Islet precursor cell (in vitro differentiated cells): ENCODE measurements around the gene PPM1A.

Experiments
- DNase-seq: peaks from one replicate; pipeline ENCODE4 v3.0.0-alpha.2; 2018

Gene PPM1A

DNA sequence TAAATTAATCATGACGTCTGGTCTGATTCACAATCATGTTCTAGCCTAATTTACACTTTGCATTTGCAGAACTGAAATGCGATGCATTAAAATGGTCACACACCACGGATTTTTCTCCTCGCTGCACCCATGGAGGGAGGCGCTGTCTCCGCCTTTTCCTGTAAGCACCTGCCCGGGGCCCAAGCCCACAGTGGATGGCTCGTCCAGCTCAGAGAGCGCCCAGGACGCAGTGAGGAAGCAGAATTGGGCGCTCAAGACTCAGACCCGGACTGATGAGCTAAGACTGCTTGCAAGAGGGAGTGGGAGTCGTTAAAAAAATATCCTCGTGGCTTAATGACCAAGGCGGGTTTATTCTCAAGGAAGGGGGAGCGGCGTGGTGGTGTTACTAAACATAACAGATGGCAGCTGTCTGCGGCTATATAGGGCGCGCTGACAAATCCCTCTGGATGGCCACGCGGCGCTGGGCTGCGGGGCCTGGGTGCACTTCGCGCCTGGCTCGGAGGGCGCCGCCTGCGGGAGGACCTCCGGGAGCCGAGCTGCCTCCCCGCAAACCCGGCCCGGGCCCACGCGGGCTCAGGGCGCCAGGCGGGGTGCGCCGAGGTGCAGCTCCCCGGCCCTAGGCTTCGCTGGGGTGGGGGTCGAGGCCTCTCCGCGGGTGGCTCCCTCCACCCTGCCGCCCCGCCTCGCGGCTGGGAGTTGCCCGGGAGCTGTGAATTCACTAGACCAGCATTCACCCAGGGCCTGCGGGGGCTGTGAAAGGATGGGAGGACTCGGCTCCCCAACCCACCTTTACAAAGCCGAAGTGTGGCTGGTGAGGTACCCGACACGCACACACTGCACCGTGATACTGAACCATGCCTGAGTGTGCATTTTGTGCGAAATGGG lies 78.7 kb downstream of the PPM1A start:
- peak; percentile 64 for DNase-seq

DNA sequence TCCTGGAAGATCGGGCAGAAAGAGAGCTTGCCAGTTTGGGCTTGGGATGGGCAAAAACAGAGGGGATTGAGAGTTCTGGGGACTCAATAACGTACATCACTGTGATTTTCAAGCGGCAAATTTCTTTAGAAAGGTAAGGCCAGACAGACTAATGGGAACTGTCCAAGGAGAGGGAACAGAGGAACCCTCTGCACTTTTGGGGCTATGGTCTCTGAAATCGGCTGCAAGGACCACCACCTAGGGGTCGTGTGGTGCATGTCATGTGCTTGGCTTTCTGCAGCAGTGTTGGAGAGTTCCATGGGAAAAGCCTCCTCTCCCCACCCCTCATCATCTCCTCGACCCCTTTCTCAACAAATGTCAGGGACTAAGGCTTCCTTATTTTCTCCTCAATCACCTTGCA lies 79.6 kb downstream of the PPM1A start:
- no peak for DNase-seq

DNA sequence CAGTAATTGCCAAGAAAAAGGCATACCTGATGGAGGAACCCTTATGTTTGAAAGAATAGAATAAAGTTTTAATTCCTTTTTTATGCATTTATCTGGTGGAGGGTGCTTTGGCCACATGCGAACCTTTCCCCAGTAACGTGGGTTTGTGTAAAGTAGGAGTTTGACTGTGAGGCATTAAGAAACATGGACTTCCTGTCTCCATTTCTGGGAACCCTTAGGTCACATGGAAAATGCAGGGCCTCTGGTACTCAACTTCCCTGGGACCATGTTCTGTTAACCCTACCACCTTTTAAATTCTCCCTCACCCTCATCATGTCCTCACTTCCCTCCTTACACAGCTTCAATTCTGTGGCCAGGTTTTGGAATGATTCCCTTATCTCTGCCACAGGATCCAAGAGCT lies 80.3 kb downstream of the PPM1A start:
- DNase-seq, result no peak

DNA sequence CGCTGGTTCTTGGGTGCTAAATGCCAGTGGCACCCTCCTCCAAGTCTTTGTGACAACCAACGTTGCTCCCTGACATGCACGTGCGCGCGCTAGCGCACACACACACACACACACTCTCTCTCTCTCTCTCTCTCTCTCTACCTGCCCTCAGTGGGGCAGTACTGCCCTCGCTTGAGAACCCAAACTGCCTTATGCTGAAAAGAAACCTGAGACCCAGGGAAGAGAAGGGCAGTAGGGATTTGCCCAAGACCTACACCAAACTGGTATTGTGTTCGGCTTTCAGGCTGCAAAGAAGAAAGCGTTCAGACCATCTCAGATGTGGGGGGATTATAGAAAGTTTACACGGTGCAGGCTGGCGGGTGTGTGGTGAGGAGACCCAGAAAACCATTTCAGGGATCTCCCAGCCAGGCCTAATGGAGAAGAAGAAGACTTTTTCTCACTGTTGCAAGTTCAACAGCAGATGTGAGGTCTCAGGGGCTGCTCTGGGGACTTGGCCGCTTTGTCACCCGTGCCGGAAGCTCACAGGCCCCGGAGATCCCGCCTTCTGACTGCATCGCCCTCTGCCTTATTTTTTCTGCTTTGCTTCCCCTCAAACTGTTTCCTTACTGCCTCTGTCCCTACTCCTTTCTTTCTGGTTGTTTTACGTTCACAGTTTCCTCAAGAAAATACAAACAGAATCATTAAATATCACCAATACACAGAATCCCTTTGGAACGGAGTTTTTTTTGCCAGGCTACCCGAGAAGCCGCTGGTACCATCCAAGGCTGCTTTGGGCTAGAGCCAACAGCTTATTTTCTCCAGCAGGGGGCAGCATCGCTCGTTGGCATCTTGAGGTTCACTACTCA lies 82.4 kb downstream of the PPM1A start:
- peak; percentile 83 for DNase-seq

DNA sequence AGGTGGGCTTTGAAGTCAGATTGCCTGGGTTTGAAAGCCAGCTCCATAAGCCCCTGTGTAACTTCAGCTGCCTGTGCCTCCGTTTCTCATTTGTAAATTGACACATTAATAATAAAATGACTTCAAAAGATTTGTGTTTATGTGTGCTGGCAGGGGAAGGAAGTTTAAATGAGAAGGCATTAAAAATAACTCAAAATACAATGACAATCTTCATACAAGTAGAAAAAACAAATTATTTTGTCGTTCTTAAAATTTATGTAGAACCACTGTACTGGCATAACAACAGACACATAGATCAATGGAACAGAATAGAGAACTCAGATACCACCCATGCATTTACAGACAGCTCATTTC lies 83.0 kb downstream of the PPM1A start:
- DNase-seq, result no peak

- no peak for DNase-seq
Observed at GRCh38 chr14:60332869-60333268, 83.8 kb downstream of the PPM1A start.

GRCh38 chr14:60339571-60339970 lies 90.5 kb downstream of the PPM1A start:
- DNase-seq, result no peak

- DNase-seq, result no peak
Observed at GRCh38 chr14:60343571-60344071, 94.6 kb downstream of the PPM1A start.

GRCh38 chr14:60344751-60345150 lies 95.7 kb downstream of the PPM1A start:
- DNase-seq, result no peak

- DNase-seq, result peak; percentile 57
Observed at GRCh38 chr14:60346706-60347105, 97.7 kb downstream of the PPM1A start.

- DNase-seq, result no peak
Observed at GRCh38 chr14:60348211-60348610, 99.2 kb downstream of the PPM1A start.
